22Rv1 (cell line): ENCODE measurements around the gene GAREM1.

Source experiments
- CTCF ChIP-seq: fragments of 450-650 bp; IDR thresholded peaks from 2 replicates; pipeline ENCODE4 v1.5.1; 2017; ENCODE audit warnings: mild to moderate bottlenecking
- ZFX ChIP-seq: fragments of 450-650 bp; IDR thresholded peaks from 2 replicates; pipeline ENCODE4 v1.6.1; 2017; ENCODE audit warnings: antibody characterized with exemption, borderline replicate concordance

- no peak for TF ChIP-seq CTCF
- TF ChIP-seq ZFX: no peak
Measured at GRCh38 chr18:32472841-32473240, 2.2 kb upstream of the GAREM1 start.
